HepG2 (cell line): ENCODE measurements around the gene HSDL1. TPM values are rescaled to one million over a fixed set of nuclear protein-coding genes. Genes with fewer than 3 reads are reported as not detected.

Experiments
- ADNP ChIP-seq: sonication (generic); formaldehyde crosslinking; IDR thresholded peaks from 2 replicates; pipeline ENCODE4 v1.4.0; 2020; ENCODE audit warnings: missing genetic modification reagents
- FOXK1 ChIP-seq: sonication (generic); formaldehyde crosslinking; IDR thresholded peaks from 2 replicates; pipeline ENCODE4 v1.4.0; 2020; ENCODE audit warnings: low read depth, missing genetic modification reagents, borderline replicate concordance
- HMG20A ChIP-seq: IDR thresholded peaks from 2 replicates; pipeline ENCODE4 v1.6.1; 2016; ENCODE audit warnings: borderline replicate concordance
- HOXA5 ChIP-seq: sonication (generic); formaldehyde crosslinking; IDR thresholded peaks from 2 replicates; pipeline ENCODE4 v1.4.0; 2020; ENCODE audit warnings: missing genetic modification reagents
- MTA1 ChIP-seq: sonication (generic); formaldehyde crosslinking; IDR thresholded peaks from 2 replicates; pipeline ENCODE4 v1.4.0; 2020; ENCODE audit warnings: missing genetic modification reagents, mild to moderate bottlenecking, borderline replicate concordance
- PHF8 ChIP-seq: sonication (generic); formaldehyde crosslinking; IDR thresholded peaks from 2 replicates; pipeline ENCODE4 v1.5.0; 2020; ENCODE audit warnings: missing genetic modification reagents
- PITX1 ChIP-seq: sonication (generic); formaldehyde crosslinking; IDR thresholded peaks from 2 replicates; pipeline ENCODE4 v1.5.1; 2020; ENCODE audit warnings: mild to moderate bottlenecking, missing genetic modification reagents
- SATB2 ChIP-seq: sonication (generic); formaldehyde crosslinking; IDR thresholded peaks from 2 replicates; pipeline ENCODE4 v1.5.0; 2020; ENCODE audit warnings: missing genetic modification reagents
- SIX1 ChIP-seq: sonication (generic); formaldehyde crosslinking; IDR thresholded peaks from 2 replicates; pipeline ENCODE4 v1.4.0; 2020; ENCODE audit warnings: missing genetic modification reagents, borderline replicate concordance
- SP5 ChIP-seq: IDR thresholded peaks from 2 replicates; pipeline ENCODE4 v1.6.1; 2016; ENCODE audit warnings: low read depth, borderline replicate concordance
- TEAD2 ChIP-seq: sonication (generic); formaldehyde crosslinking; IDR thresholded peaks from 2 replicates; pipeline ENCODE4 v1.9.0; 2021; ENCODE audit warnings: missing genetic modification reagents
- ZFP90 ChIP-seq: sonication (generic); formaldehyde crosslinking; IDR thresholded peaks from 2 replicates; pipeline ENCODE4 v1.8.0; 2022; ENCODE audit warnings: missing genetic modification reagents, mild to moderate bottlenecking, inconsistent platforms, borderline replicate concordance
- ZFX ChIP-seq: sonication (generic); formaldehyde crosslinking; IDR thresholded peaks from 2 replicates; pipeline ENCODE4 v1.4.0; 2020; ENCODE audit warnings: mild to moderate bottlenecking, low read depth, missing genetic modification reagents, moderate library complexity
- ZNF225 ChIP-seq: sonication (generic); formaldehyde crosslinking; IDR thresholded peaks from 2 replicates; pipeline ENCODE4 v1.4.0; 2020; ENCODE audit warnings: mild to moderate bottlenecking, missing genetic modification reagents
- ZNF550 ChIP-seq: sonication (generic); formaldehyde crosslinking; IDR thresholded peaks from 2 replicates; pipeline ENCODE4 v1.4.0; 2020; ENCODE audit warnings: mild to moderate bottlenecking, missing genetic modification reagents, borderline replicate concordance
- ZNF678 ChIP-seq: sonication (generic); formaldehyde crosslinking; IDR thresholded peaks from 2 replicates; pipeline ENCODE4 v1.4.0; 2020; ENCODE audit warnings: mild to moderate bottlenecking, missing genetic modification reagents
- ZSCAN9 ChIP-seq: IDR thresholded peaks from 2 replicates; pipeline ENCODE4 v1.6.1; 2016; ENCODE audit warnings: borderline replicate concordance
- polyA plus RNA-seq, 8 experiments: library from polyadenylated mRNA; depleted of rRNA in 3 of 8; stranded (reverse) in 7 of 8; unstranded in 1 of 8; fragments of >200 nt; fragmentation: Illumina TruSeq in 4 of 8; extraction: Trizol in 4 of 8; gene quantifications; 2 replicates each; pipeline versions ENCODE4 v1.2.1 to v1.2.3, GENCODE V29; 2011 to 2016; ENCODE audit warnings: low read depth in 4 of 8, missing spikeins in 1 of 8, mixed read lengths in 1 of 8; ENCODE audit not compliant: insufficient read depth in 1 of 8
- total RNA-seq, 5 experiments: library from RNA; depleted of rRNA; stranded (reverse); fragments of >200 nt; fragmentation: Illumina TruSeq; extraction: Trizol; gene quantifications; 2 replicates each; pipeline ENCODE4 v1.2.3, GENCODE V29; 2016; ENCODE audit warnings: low read depth in 1 of 5
- TF ChIP-seq, protein P1 (sequence below): sonication (generic); formaldehyde crosslinking; IDR thresholded peaks from 2 replicates; pipeline ENCODE4 v1.4.0; 2020; ENCODE audit warnings: mild to moderate bottlenecking, low read depth, missing genetic modification reagents
- TF ChIP-seq, protein P2 (sequence below): sonication (generic); formaldehyde crosslinking; IDR thresholded peaks from 2 replicates; pipeline ENCODE4 v1.4.0; 2020; ENCODE audit warnings: mild to moderate bottlenecking, missing genetic modification reagents
- TF ChIP-seq, protein P3 (sequence below): sonication (generic); formaldehyde crosslinking; IDR thresholded peaks from 2 replicates; pipeline ENCODE4 v1.4.0; 2020; ENCODE audit warnings: mild to moderate bottlenecking, missing genetic modification reagents
- TF ChIP-seq, protein P4 (sequence below), 2 experiments: sonication (generic) in 1 of 2; formaldehyde crosslinking in 1 of 2; IDR thresholded peaks; 2 replicates each; pipeline versions ENCODE4 v1.4.0 to v1.6.1; 2018 to 2020; ENCODE audit warnings: missing genetic modification reagents in 2 of 2, borderline replicate concordance in 1 of 2, low read depth in 1 of 2, mild to moderate bottlenecking in 1 of 2, missing biosample characterization in 1 of 2
- TF ChIP-seq, protein P5 (sequence below): sonication (generic); formaldehyde crosslinking; IDR thresholded peaks from 2 replicates; pipeline ENCODE4 v1.4.0; 2020; ENCODE audit warnings: missing genetic modification reagents

The HSDL1 gene
- total and polyA plus RNA-seq, 2 of the 13 experiments (the other 11 are each of a cell fraction or from before 2014, with no cell fraction given): 49.2 to 49.7 TPM

DNA sequence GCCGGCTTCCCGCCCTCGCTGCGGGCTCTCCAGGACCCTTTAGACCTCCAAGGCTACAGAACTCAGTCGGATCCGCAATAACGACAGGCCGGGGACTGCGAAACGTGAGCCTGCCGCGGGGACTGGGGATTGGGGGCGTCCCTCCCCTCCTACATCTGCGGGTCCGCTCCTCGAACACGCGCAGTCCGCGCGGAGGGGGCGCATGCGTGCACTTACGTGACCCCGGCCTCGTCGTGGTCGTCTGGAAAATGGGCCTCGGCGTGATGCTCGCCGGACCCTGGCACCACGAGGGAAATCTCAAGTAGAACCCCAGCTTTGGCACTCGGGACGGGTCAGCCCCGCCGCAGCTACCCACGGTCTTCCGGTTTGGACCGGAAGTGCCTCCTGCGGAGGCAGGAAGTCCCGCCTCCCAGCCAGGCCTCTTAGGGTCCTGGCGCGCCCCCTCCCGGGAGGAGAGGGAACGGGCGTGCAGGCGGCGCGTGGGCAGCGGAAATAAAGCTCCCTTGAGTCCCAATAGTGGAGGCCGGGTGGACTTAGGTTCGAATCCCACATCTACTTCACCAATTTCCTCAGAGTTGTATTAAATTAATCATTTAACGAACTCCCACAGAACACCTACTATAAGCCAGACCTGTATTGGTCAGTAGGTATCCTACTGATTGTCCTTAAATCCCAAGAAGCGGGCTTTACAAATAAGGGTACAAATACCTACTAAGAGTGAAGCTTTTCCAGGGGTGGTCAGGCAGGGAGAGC lies 41.9 kb upstream of the HSDL1 start, which contains the start of gene TAF1C (continued):
- peak; percentile 78 for TF ChIP-seq ZFX (CRISPR knock-in tag)
- TF ChIP-seq SATB2 (CRISPR knock-in tag): no peak
- TF ChIP-seq SIX1 (CRISPR knock-in tag): 0 out of 2 replicates have a peak, but pooled peaks have one; percentile 30
- peak; percentile 69; the same call in 1 of the 2 replicates for TF ChIP-seq ZSCAN9 (CRISPR knock-in tag)
- TF ChIP-seq HMG20A: peak; percentile 10; the same call in 1 of the 2 replicates
- TF ChIP-seq, protein P1, sequence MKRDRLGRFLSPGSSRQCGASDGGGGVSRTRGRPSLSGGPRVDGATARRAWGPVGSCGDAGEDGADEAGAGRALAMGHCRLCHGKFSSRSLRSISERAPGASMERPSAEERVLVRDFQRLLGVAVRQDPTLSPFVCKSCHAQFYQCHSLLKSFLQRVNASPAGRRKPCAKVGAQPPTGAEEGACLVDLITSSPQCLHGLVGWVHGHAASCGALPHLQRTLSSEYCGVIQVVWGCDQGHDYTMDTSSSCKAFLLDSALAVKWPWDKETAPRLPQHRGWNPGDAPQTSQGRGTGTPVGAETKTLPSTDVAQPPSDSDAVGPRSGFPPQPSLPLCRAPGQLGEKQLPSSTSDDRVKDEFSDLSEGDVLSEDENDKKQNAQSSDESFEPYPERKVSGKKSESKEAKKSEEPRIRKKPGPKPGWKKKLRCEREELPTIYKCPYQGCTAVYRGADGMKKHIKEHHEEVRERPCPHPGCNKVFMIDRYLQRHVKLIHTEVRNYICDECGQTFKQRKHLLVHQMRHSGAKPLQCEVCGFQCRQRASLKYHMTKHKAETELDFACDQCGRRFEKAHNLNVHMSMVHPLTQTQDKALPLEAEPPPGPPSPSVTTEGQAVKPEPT: peak; percentile 78; the same call in 1 of the 2 replicates
- 0 out of 2 replicates have a peak, but pooled peaks have one; percentile 12 for TF ChIP-seq ZNF678 (CRISPR knock-in tag)
- peak; percentile 74 for TF ChIP-seq ZNF225 (CRISPR knock-in tag)
- peak; percentile 71; the same call in 1 of the 2 replicates for TF ChIP-seq MTA1
- TF ChIP-seq, protein P2, sequence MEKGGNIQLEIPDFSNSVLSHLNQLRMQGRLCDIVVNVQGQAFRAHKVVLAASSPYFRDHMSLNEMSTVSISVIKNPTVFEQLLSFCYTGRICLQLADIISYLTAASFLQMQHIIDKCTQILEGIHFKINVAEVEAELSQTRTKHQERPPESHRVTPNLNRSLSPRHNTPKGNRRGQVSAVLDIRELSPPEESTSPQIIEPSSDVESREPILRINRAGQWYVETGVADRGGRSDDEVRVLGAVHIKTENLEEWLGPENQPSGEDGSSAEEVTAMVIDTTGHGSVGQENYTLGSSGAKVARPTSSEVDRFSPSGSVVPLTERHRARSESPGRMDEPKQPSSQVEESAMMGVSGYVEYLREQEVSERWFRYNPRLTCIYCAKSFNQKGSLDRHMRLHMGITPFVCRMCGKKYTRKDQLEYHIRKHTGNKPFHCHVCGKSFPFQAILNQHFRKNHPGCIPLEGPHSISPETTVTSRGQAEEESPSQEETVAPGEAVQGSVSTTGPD (CRISPR knock-in tag): peak; percentile 79; the same call in 1 of the 2 replicates
- peak; percentile 49; the same call in 1 of the 2 replicates for TF ChIP-seq TEAD2 (CRISPR knock-in tag)
- TF ChIP-seq FOXK1 (CRISPR knock-in tag): peak; percentile 87; the same call in 1 of the 2 replicates
- TF ChIP-seq ADNP: peak; percentile 93
- TF ChIP-seq, protein P3, sequence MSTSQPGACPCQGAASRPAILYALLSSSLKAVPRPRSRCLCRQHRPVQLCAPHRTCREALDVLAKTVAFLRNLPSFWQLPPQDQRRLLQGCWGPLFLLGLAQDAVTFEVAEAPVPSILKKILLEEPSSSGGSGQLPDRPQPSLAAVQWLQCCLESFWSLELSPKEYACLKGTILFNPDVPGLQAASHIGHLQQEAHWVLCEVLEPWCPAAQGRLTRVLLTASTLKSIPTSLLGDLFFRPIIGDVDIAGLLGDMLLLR: peak; percentile 87
- peak; percentile 98 for TF ChIP-seq PHF8 (CRISPR knock-in tag)
- no peak; the same call in none of the 2 replicates for TF ChIP-seq PITX1
- TF ChIP-seq, protein P4, sequence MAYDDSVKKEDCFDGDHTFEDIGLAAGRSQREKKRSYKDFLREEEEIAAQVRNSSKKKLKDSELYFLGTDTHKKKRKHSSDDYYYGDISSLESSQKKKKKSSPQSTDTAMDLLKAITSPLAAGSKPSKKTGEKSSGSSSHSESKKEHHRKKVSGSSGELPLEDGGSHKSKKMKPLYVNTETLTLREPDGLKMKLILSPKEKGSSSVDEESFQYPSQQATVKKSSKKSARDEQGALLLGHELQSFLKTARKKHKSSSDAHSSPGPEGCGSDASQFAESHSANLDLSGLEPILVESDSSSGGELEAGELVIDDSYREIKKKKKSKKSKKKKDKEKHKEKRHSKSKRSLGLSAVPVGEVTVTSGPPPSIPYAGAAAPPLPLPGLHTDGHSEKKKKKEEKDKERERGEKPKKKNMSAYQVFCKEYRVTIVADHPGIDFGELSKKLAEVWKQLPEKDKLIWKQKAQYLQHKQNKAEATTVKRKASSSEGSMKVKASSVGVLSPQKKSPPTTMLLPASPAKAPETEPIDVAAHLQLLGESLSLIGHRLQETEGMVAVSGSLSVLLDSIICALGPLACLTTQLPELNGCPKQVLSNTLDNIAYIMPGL (CRISPR knock-in tag; IDR thresholded peaks at IDR 0.05; ENCODE audit: borderline replicate concordance in 1 of 2, low read depth in 1 of 2): peak; percentile 96 to 97
- TF ChIP-seq HOXA5 (CRISPR knock-in tag): peak; percentile 95
- TF ChIP-seq, protein P5, sequence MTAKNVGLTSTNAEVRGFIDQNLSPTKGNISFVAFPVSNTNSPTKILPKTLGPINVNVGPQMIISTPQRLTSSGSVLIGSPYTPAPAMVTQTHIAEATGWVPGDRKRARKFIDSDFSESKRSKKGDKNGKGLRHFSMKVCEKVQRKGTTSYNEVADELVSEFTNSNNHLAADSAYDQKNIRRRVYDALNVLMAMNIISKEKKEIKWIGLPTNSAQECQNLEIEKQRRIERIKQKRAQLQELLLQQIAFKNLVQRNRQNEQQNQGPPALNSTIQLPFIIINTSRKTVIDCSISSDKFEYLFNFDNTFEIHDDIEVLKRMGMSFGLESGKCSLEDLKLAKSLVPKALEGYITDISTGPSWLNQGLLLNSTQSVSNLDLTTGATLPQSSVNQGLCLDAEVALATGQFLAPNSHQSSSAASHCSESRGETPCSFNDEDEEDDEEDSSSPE (CRISPR knock-in tag): peak; percentile 64; the same call in 1 of the 2 replicates
- TF ChIP-seq ZNF550: peak; percentile 67; the same call in 1 of the 2 replicates
- peak; percentile 35; the same call in 1 of the 2 replicates for TF ChIP-seq SP5
- TF ChIP-seq ZFP90: peak; percentile 97
